ENCODE data around the gene AP3B2.

DNA sequence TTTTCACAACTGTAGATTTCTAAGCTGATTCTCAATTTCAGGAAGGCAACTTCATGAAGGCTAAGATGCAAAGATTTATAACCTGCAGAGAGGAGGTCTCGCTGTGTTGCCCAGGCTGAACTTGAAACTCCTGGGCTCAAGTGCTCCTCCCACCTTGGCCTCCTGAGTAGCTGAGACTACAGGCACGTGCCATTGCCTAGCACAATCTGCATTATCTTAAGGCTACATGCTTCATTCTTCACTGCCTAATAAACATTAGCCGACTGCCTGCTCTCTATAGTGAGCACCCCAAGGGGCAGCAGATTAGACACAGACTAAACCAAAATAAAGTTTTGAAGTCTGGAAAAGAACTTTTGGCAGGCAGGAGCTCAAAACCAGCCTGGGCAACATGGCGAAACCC lies 79.6 kb downstream of the AP3B2 start:
- no peak for TF ChIP-seq POLR2A (IDR thresholded peaks at IDR 0.05; ENCODE audit: low read length)
- TF ChIP-seq GATA1 (IDR thresholded peaks at IDR 0.05; ENCODE audit: low read depth, low read length) = no peak
